Putamen (tissue), 1 donor: ENCODE measurements around the gene FAM131A.

Experiments used
- DNase-seq: peaks from one replicate; pipeline ENCODE4 v3.0.0-alpha.2; 2016; ENCODE audit warnings: low spot score

Gene FAM131A

DNA sequence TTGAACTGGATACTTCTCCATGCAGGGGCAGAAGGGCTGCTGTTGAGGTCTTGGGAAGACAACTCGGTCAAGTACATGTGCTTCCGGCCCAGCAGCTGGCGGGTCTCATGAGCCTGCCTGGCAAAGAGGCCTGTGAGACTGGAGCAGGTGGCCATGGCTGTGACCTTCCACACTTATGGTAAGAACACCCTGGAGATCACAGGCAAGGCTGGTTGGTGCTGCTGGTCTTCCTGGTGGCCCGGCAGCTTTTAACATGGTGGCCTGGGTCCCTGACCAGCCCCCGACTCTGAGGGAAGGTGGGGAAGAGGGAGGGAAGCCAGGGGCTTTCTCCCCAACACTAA lies 57.9 kb downstream of the FAM131A start:
- DNase-seq, result no peak
